IPS-NIHi11 (cell line): ENCODE data around the gene ZNF892.
"Not testable (repeated sequence)": the region's sequence is repeated elsewhere in the genome, so short reads cannot be mapped to it uniquely, and the experiment has no call there.

Experiments used
- DNase-seq: peaks from one replicate; pipeline ENCODE4 v3.0.0; 2012; ENCODE audit warnings: mixed read lengths, low spot score

The ZNF892 gene

DNA sequence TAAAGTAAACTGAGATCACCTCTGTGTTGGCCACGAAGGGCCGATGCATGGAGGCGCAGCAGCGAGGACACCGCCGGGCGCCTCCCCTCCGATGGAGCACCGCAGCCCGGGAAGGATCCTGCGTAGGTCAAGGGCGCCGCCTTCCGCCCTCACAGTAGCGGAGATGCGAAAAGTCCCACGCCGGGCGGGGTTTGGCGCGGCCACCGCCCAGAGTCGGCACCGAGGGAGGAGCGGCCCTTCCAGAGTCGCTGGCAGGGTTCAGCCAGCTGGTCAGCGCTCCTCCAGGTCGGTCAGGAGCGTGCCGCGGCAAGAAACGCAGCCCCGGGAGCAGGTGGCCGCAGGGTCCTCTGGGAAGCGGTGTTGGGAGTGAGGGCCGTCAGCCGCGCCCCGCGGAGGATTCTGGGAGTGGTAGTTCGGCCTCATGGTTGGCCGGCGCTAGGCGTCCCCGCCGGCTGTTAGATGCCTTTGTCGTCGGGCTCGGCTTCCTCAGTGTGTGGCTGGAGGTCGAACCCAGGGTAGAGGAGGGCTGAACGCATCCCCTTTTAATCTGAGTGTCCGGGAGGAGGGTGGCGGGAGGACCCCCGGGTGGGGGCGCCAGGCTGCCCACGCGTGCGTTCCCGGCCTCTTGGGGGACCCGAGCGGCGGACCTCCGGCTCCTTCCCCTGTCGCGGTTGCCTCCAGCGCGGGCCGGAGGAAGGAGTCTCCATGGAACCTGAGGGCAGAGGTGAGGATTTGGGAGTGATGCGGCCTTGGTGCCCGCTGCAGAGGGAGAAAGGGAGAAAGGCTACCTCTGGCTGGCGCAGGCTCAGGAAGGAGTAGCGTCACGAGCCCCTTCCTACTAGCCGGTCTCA lies at the start of gene ZNF892:
TSS of gene ZNF892 (plus strand) at position 411 of the 851 bp plus-strand sequence. CDS start at position 706, 295 bp downstream.
- peak; percentile 97 for DNase-seq

DNA sequence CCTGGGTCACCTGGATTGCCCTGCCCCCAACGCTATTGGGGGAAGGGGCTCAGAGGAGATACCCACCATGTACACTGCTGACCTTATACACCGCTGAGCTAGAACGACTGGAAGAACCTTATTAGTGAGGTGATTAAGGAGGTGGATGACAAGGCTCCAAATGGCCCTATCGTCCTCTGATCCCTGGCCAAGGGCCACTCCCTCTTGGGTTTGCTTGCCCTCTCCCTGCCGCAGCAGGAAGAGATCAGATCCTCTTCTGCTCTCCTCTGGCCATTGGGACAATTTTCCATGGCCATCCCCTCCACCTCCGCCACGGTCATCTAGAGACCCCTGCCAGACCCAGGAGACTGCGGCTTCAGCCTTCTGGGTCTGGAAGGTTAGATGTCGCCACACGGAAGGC lies 48.9 kb upstream of the ZNF892 start:
- DNase-seq, result no peak

DNA sequence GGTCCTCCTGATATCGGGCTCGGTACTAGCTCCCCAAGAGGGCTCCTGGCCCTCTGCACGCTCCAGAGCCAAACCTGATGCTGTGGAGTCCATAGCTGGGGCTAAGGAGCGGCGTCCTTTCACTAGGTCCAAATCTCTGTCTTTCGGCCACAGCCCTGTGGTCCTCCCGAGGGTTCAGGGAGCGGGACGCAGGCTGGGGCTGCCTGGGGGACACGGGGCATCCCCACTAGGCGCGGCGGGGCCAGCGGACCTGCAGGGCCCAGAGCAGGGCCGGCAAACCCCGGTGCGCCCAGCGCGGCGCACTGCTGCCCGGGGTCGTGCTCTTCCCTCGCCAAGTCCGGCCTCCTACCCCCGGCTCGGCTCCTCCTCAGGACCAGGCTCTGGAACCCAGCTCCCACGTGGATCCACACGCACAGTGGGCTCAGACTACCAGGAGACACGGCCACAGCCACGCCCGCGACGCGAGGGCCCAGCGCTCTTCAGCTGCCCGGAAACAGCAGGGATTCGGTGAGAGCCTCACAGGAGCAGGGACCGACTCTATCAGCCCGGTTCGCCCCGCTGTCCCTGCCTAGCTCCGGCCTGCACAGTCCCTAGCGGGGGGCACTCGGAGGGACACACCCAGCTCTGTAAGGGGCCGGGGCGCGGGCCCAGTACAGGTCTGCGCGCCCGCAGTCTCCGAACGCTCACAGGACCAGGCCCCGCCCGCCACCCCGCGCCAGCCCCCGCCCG lies 48.3 kb upstream of the ZNF892 start:
- peak; percentile 62 for DNase-seq

DNA sequence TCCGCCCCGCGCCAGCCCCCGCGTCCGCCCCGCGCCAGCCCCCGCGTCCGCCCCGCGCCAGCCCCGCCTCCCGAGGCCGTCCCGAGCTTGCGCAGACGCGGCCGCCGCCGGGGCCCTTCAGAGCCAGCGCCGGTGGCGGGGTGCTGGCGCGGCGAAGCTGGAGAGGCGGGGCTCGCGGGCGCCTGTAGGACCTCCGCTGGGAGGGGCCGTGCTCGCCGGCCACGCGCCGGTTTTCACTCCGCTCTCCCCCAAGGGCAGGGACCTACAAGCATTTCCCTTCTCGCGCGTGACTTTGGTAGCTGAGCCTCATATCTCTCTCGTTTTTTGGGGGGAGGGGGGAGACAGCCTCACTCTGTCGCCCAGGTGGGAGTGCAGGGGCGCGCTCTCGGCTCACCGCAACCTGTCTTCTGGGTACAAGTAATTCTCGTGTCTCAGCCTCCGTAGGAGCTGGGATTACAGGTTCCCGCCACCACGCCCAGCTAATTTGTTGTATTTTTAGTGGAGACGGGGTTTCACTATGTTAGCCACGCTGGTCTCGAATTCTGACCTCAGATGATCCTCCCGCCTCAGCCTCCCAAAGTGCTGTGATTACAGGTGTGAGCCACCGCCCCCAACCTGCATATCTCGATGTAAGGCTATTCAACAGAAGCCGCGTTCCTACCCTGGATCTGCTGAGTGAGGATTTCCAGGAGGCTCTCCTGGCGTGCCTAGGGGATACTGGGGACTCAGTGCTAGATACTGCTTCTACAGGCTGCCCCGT lies 47.5 kb upstream of the ZNF892 start, which contains the start of gene ZNF514:
TSS of gene ZNF514 (minus strand) at position 159 of the 760 bp plus-strand sequence. CDS start 6,595 bp downstream, outside the sequence.
- DNase-seq, result peak; percentile 91

DNA sequence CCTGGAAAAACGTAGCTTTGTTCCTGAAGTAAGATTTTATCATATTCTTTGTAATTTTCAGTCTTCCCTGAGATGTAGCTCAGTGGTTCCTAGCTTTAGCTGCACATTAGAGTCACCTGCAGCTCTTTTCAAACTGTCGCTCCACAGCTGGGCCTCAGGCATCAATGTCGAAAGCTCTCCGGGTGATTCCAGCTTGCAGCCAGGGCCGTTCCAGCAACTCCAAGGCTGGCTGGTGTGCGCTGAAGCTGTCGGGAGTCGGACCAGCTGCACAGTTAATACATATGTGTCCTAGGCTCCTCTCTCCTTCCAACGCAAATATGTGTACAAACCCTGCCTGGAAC lies 42.3 kb upstream of the ZNF892 start:
- no peak for DNase-seq

DNA sequence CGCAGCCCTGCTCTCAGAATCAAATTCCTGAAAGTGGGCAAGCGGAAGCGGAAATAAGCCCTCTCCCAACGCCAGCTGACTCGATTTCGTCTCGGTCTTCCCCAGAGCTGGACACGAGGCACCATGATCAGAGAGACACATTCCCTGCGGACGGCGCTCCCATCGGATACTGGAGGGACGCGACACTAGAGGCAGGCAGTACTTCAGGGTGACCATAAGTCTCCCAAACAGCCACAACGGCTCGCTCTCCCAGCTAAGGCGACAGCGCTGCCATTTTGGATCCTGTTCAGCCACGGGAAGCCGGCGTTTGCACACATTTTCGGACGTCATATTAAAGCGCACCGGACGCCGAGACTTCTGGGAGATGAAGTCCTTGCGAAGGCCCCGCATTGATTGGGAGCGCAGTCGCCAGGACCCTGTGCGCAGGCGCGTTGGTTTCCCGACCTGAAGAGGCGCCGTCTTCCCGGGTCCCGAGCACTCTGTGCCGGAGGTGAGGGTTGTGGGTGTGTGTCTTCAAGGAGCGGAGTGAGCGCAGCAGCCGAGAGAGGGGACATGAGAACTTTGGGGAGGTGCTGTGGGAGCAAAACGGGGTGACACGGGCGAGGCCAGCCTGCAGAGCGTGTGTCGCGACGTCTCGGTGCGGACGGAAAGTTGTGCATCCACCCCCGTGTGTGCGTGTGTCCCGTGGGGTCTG lies 41.8 kb upstream of the ZNF892 start, which contains the start of gene ZNF2:
TSS of gene ZNF2 (plus strand) at position 439 of the 694 bp plus-strand sequence. CDS start 10,418 bp downstream, outside the sequence.
- DNase-seq, result peak; percentile 100

DNA sequence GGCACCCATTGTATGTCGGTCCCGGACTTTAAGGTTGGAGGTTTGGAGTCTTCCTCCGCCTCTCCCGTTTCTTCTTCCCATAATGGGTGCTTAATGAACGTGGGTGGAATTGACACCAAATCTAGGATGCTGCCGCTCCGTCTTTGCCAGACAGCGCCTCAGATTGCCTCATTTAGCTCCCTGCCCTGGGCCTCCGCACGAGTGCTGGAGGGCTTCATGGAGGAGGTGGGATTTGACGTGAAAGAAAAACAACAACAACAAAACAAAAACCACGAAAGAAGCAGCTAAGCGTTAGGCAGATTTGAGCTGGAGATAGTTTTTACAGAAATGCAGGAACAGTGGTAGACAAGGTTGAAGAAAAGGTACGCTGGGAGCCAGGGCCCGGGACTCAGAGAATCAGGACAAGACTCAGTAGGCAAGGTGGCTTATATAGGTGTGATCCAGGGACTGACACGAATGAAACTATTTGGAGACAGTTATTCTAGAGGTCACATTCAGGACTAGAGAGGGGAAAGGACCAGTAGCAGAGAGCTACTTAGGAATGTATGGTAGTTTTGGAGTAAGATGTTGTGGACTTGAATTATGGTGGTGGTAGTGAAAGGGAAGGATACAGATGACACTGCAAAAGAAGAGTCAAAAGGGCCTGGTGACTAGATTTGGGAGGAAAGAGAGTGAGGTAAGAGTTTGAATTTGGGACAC lies 41.1 kb upstream of the ZNF892 start:
- peak; percentile 23 for DNase-seq

DNA sequence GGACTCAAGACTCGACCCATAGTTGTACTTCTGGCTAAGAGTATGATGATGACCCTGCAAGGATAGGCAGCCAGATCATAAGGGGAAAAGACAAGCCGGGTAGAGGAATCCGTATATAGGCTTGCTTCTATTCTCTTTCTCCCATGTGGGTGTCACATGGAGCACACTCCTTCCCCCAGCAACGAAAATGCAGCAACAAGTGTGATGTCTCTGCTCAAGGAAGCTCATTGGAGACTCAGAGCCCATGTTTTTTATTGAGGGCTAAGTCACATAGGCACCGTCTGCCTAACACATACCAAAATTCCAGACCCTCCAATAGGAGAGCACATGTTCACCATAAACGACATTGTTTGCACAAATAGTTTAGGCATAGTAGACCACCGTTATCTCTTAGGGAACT lies 35.4 kb upstream of the ZNF892 start:
- no peak for DNase-seq

DNA sequence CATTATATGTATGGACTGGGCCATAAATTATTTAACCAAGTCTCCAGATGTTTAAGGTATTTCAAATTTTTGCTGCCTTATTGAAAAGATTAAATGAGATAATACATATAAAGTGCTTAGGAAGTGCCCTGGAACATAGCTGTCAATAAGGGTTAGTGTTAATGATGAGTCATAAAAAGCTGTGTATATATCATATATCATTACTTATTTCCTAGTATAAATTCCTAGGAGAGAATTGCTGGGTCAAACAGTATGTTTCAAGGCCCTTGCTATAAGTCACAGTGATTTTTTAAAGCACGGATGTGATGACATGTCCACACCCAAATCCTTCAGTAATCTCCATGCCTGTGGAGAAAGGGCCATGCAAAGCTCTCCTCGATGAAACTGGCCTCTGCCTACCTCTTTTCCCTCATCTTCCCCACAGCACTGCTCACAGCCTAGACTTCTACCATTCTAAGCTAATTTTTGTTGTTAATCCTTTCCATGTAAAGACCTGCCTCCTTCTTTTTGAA lies 33.2 kb upstream of the ZNF892 start:
- DNase-seq, result no peak

DNA sequence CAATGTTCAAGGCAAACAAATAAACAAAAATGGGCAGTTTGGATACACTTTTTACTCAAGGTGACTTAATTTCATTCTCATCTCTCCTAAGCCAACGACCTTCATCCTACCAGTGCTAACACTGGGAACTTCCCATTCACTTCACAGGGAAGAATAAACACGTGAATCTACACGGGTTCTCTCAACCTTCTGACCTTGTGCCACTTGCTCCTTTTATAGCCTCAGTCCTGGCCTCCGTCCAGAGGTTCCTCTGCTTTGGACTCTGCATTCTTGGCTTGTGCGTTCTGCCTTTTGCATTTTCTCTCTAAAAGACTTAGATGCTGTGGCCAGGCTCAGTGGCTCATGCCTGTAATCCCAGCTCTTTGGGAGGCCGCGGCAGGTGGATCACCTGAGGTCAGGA lies 27.9 kb upstream of the ZNF892 start:
- no peak for DNase-seq

DNA sequence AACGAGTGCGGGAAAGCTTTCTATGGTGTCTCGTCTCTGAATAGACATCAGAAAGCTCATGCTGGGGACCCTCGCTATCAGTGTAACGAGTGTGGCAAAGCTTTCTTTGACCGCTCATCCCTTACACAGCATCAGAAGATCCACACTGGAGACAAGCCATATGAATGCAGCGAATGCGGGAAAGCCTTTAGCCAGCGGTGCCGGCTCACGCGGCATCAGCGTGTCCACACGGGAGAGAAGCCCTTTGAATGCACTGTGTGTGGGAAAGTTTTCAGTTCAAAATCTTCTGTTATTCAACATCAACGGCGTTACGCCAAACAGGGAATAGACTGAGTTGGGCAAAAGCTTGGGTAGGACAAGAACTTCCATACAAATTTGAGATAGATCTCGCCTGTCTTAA lies 25.5 kb upstream of the ZNF892 start:
- DNase-seq, result no peak

DNA sequence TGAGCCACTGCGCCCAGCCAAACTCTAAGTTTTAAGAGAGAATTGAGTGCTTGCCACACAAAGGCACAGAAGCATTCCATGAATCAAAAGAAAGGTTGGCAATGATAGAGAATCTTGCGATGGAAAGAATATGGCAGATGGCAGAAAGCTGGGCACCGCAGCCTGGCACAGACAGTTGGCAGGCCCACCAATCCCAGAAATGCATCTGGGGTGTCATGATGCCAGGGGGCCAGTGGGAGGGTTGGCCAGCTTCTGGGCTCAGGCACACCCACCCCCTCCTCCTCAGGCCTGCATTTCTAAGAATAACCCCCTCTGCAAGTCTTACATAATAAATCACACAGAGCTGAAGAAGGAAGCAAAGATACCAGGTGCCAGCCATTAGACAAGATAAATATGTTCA lies 22.1 kb upstream of the ZNF892 start:
- no peak for DNase-seq

DNA sequence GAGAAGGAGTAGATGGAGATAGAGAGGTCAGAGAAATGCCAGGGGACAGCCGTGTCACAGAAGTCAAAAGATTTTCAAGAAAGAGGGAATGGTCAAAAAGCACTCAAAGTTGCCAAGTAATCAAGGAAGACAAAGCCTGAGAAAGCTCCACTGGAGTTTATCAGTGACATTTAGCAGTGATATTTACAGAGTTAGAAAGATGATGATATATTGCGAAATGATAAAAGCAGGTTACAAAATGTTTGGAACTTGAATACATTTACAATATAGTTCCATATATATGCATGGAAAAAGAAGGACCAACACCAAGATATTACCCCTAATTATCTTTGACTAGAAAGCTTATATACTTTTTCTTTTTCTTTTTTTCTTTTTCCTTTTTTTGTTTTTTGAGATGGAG lies 21.3 kb upstream of the ZNF892 start:
- no peak for DNase-seq

DNA sequence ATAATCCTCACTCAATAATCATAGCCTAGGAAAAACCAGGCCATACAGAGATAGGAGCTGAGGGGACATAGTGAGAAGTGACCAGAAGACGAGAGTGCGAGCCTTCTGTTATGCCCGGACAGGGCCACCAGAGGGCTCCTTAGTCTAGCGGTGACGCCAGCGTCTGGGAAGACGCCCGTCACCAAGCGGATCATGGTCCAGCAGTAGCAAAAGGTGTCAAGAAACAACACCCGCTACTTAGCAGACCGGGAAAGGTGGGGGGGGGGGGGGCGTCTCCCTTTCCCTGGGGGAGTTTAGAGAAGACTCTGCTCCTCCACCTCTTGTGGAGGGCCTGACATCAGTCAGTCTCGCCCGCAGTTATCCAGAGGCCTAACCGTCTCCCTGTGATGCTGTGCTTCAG lies 14.4 kb upstream of the ZNF892 start:
- not testable (repeated sequence) for DNase-seq

DNA sequence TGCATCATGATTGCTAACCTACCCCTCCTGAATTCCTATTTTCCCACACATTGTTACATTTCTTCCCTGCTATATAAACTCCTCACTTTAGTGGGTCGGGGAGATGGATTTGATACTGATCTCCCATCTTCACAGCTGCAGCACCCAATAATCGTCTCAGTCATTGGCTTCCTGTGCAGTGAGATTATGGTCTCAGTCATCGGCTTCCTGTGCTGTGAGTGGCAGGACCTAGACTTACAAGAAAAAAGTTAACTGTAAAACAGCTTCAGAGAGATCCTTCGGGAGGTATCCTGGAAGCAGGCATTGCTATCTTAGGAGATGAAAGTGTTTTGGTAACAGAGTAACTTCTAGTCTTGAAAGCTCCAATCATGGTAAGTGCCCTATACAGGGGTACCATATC lies 3.4 kb upstream of the ZNF892 start:
- DNase-seq, result no peak

DNA sequence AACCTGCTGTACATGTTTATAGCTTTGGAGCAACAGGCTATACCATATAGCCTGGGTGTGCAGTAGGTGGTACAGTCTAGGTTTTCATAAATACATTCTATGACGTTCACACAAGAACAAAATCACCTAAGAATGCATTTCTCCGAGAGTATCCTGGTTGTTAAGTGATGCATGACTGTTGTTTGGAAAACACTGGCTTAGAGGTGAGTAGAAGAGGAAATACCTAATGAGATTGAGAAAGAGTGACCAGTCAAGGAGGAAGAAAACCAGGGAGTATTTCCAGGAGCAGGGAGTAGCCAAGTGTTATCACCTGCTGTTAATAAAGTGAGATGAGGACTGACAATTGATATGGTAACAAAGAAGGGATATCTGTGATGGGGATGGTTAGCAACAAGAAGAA lies 2.9 kb upstream of the ZNF892 start:
- no peak for DNase-seq

DNA sequence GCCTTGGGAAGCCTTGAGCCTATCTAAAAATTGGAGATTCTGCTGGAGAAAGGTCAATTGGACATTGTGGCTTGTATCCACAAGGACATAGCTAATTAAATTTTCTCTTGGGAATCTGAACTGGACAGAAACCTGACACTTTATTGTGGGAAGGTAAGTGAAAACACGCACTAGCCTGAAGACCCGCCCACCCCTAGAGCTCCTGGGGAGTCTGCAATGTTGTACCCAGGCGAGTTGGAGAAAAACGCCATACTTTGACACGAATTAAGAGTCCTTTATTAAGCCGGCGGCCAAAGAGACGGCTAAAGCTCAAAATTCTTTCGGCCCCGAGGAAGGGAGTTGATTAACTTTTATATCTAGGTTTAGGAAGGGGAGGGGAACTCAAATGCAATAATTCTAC lies 1.2 kb upstream of the ZNF892 start:
- DNase-seq, result peak; percentile 34

DNA sequence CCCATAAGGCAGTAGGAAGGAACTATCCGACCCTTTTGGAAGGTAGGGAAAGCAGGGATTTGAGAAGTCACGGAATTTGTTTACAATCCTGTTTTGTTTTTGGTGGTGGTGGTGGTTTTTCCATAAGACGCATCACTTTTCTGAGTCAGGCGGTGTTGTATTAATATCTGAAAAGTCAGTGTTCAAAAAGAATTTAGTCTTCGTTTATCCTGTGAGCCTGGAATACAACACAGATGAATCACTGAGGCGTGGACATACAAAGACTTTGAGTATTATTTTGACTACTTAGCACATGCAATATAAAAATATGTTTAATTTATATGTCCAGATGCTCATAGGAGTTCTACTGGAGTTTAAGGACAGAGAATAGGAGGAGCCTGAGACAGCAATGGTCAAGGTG lies 785 bp downstream of the ZNF892 start:
- no peak for DNase-seq

DNA sequence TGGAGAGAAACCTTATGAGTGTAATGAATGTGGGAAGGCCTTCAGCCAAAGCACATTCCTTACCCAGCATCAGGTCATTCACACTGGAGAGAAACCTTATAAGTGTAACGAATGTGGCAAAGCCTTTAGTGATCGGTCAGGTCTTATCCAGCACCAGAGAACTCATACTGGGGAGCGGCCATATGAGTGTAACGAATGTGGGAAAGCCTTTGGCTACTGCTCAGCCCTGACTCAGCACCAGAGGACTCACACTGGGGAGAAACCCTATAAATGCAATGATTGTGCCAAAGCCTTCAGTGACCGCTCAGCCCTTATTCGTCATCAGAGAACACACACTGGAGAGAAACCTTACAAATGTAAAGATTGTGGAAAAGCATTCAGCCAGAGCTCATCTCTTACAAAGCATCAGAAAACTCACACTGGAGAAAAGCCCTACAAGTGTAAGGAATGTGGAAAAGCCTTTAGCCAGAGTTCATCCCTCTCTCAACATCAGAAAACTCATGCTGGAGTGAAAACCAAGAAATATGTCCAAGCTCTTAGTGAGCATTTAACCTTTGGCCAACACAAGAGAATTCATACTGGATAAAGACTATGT lies 7.8 kb downstream of the ZNF892 start:
- no peak for DNase-seq

DNA sequence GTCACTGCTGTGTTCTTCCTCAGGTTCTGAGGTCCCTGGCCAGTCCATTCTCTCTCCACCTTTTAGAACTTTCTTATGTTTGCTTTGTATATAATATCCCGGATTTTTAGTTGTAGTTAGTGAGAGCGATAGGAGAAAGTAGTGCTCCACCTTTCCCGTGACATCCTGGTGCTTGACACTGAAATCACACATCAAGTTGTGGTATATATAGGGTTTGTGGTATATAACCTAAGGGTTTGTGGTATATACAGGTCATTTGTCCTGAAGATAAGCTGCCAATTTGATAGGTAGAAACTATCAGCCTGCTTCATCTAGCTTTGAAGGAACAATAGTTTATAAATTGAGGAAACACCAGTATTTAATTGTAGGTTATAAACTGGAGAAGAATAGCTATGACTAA lies 13.1 kb downstream of the ZNF892 start:
- no peak for DNase-seq

DNA sequence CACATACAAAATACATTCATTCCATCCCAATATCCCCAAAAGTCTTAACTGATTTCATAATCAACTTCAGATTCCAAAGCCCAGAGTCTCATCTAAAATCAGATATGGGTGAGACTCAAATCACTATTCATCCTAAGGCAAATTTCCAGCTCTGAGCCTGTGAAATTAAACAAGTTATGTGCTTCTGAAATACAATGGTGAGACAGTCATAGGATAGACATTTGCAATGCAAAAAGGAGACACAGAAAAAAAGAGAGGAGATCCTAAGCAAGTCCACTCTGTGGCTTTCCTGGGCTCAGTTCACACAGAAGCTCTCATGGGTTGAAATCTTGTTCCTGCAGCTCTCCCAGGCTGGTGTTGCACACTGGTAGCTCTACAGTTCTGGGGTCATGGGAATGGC lies 18.3 kb downstream of the ZNF892 start:
- no peak for DNase-seq
